Neuronal stem cell (in vitro differentiated cells): ENCODE measurements around the gene CYRIA.
A peak's percentile ranks its signal among the peaks of the same experiment; 100 is the strongest.

Experiments
- DNase-seq: peaks from one replicate; pipeline ENCODE4 v3.0.0-alpha.2; 2013; ENCODE audit warnings: low spot score
- H2AFZ ChIP-seq: one replicate; pipeline ENCODE4 v1.6.1; 2013; ENCODE audit warnings: mild to moderate bottlenecking, low read length, inconsistent platforms
- H2AK5ac ChIP-seq: 2 replicates; pipeline ENCODE4 v1.6.1; 2013; ENCODE audit warnings: low read depth, mild to moderate bottlenecking, inconsistent platforms, low read length, moderate library complexity, mixed read lengths
- H2BK120ac ChIP-seq: 2 replicates; pipeline ENCODE4 v1.6.1; 2013; ENCODE audit warnings: low read depth, mild to moderate bottlenecking, inconsistent platforms, low read length, moderate library complexity, mixed read lengths
- H2BK12ac ChIP-seq: one replicate; pipeline ENCODE4 v1.6.1; 2013; ENCODE audit warnings: low read length, inconsistent platforms
- H2BK15ac ChIP-seq: 2 replicates; pipeline ENCODE4 v1.6.1; 2013; ENCODE audit warnings: mild to moderate bottlenecking, low read length, inconsistent platforms, mixed read lengths
- H2BK5ac ChIP-seq: one replicate; pipeline ENCODE4 v1.6.1; 2013; ENCODE audit warnings: inconsistent platforms, mild to moderate bottlenecking, low read length, moderate library complexity
- H3K14ac ChIP-seq: one replicate; pipeline ENCODE4 v1.6.1; 2013; ENCODE audit warnings: low read length, inconsistent platforms
- H3K18ac ChIP-seq: 2 replicates; pipeline ENCODE4 v1.6.1; 2013; ENCODE audit warnings: low read length, inconsistent platforms
- H3K23ac ChIP-seq: 2 replicates; pipeline ENCODE4 v1.6.1; 2013; ENCODE audit warnings: low read depth, mild to moderate bottlenecking, mixed read lengths, low read length, inconsistent platforms; ENCODE audit not compliant: poor library complexity
- H3K27ac ChIP-seq: replicated peaks from 3 replicates; pipeline ENCODE4 v1.5.1; 2013; ENCODE audit warnings: low read length, inconsistent platforms
- H3K27me3 ChIP-seq, 3 experiments: 2 replicates each; pipeline ENCODE4 v1.6.1; 2013; ENCODE audit warnings: low read length in 3 of 3, mild to moderate bottlenecking in 2 of 3, inconsistent platforms in 1 of 3, low read depth in 1 of 3, mixed read lengths in 1 of 3, moderate library complexity in 1 of 3; ENCODE audit not compliant: control insufficient read depth in 3 of 3, insufficient read depth in 3 of 3
- H3K36me3 ChIP-seq, 2 donors: replicated peaks in 1 of 2; 2 replicates each; pipeline ENCODE4 v1.6.1; 2013; ENCODE audit warnings: low read length in 2 of 2; ENCODE audit not compliant: control insufficient read depth in 2 of 2, insufficient read depth in 2 of 2
- H3K4ac ChIP-seq: 2 replicates; pipeline ENCODE4 v1.6.1; 2013; ENCODE audit warnings: inconsistent platforms, mild to moderate bottlenecking, low read length, moderate library complexity
- H3K4me1 ChIP-seq, 2 donors: 1 replicate in 1 of 2; 2 replicates in 1 of 2; pipeline ENCODE4 v1.6.1; 2013; ENCODE audit warnings: low read length in 2 of 2, low read depth in 1 of 2; ENCODE audit not compliant: control insufficient read depth in 2 of 2, insufficient read depth in 1 of 2
- H3K4me2 ChIP-seq: one replicate; pipeline ENCODE4 v1.6.1; 2013; ENCODE audit warnings: mild to moderate bottlenecking, low read length, inconsistent platforms; ENCODE audit not compliant: insufficient read depth, poor library complexity, severe bottlenecking
- H3K4me3 ChIP-seq, 2 donors: 2 replicates each; pipeline ENCODE4 v1.5.1; 2013; ENCODE audit warnings: low read length in 2 of 2, mild to moderate bottlenecking in 2 of 2, inconsistent platforms in 1 of 2, moderate library complexity in 1 of 2
- H3K79me1 ChIP-seq: one replicate; pipeline ENCODE4 v1.6.1; 2013; ENCODE audit warnings: low read depth, mild to moderate bottlenecking, inconsistent platforms, low read length, moderate library complexity
- H3K9ac ChIP-seq: one replicate; pipeline ENCODE4 v1.6.1; 2013; ENCODE audit warnings: mild to moderate bottlenecking, low read depth, low read length, inconsistent platforms; ENCODE audit not compliant: poor library complexity
- H3K9me3 ChIP-seq, 2 donors: replicated peaks in 1 of 2; 2 replicates each; pipeline versions ENCODE3 to v1.6.1; 2013; ENCODE audit warnings: low read length in 2 of 2, mild to moderate bottlenecking in 2 of 2, inconsistent platforms in 1 of 2, low read depth in 1 of 2, mixed read lengths in 1 of 2, moderate library complexity in 1 of 2; ENCODE audit not compliant: control insufficient read depth in 2 of 2, insufficient read depth in 1 of 2
- H4K8ac ChIP-seq: one replicate; pipeline ENCODE4 v1.6.1; 2013; ENCODE audit warnings: low read depth, mild to moderate bottlenecking, inconsistent platforms, low read length, moderate library complexity
- H4K91ac ChIP-seq: one replicate; pipeline ENCODE4 v1.6.1; 2013; ENCODE audit warnings: low read length, low read depth, mild to moderate bottlenecking, inconsistent platforms; ENCODE audit not compliant: poor library complexity
- WGBS, 2 donors: extraction: QIAGEN DNeasy Blood & Tissue Kit; methylation state at CpG; one replicate each; pipeline ENCODE4 v1.1.7; 2013; ENCODE audit warnings: missing lambda C conversion rate in 2 of 2, mixed read lengths in 1 of 2; ENCODE audit not compliant: insufficient read length in 2 of 2, insufficient replicate concordance in 1 of 2; ENCODE audit errors: extremely low coverage in 2 of 2; 5-methylcytosine and 5-hydroxymethylcytosine counted together

CYRIA gene

DNA sequence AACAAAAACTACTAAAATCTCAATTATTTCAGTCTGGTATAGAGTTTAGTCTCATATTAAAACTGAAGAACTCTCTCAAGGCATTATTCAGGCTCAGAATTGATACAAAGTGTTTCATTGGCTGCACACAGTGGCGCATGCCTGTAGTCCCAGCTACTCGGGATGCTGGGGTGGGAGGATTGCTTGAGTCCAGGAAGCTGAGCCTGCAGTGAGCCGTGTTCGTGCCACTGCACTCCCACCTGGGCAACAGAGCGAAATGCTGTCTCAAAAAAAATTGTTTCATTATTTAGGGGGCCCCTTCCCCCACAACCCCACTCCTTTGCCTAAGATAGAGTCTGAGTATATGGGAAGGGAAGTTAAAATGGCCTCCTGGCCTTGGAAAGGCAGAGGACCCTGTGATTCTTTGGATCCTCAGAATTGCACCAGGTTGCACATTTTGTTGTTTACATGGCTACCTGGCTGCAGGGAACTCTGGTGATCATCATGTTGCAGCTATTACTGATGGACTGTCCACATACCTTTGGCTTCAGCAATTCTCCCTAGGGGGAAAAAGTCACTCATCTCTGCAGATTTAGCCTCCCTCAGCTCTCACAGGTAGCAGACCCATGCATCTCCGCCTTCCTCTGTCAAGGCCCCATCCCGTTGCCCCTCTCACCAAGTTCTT is 19.2 kb upstream of the CYRIA start:
- Histone ChIP-seq H3K36me3 (no peaks in the 10 kb centered on the region), H2AFZ (no peak overlapping the region), H3K14ac (no peak overlapping the region), H3K27me3 (peaks cover 0 to 14% (median 0%) of the 10 kb centered on the region in 3 experiments), H2BK5ac (no peak overlapping the region), H3K4ac (no peak overlapping the region), H3K4me1 (peaks cover 0 to 5% of the 10 kb centered on the region in 2 donors), H3K23ac (no peak overlapping the region), H3K4me3 (no peak overlapping the region), H2BK15ac (no peak overlapping the region), H3K18ac (no peak overlapping the region), H2AK5ac (no peak overlapping the region), H2BK120ac (no peak overlapping the region), H3K9ac (no peak overlapping the region), H2BK12ac (no peak overlapping the region), H3K79me1 (no peaks in the 10 kb centered on the region), H3K9me3 (peaks cover 0 to 2% of the 10 kb centered on the region in 2 donors), H4K8ac (no peak overlapping the region), H3K27ac (no peak overlapping the region), H4K91ac (no peak overlapping the region), H3K4me2 (no peak overlapping the region)
- DNase-seq, result no peak
- WGBS, 2 donors, result no CpG with 5 or more reads among the region's 7 CpGs

DNA sequence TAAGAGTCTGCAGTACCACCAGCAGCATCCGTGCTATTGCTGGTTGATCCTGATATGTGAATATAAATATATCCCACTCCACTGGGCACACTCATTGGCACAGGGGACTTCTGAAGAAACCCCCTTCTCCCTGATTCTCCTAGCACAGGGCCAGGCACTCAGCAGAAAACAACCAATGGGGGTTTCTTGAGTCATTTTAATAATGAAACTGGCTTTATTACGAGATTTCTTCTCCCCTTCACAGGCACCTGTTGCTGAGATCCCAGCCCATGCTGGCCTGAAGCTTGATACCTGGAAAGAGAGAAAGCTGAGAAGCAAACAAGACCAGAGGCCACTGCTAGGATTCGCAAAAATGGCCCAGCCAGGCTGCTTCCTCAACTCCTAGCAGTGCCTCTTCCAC is 17.9 kb upstream of the CYRIA start:
- Histone ChIP-seq H3K9ac (no peak overlapping the region), H3K4ac (no peak overlapping the region), H3K27me3 (peaks cover 0 to 14% (median 0%) of the 10 kb centered on the region in 3 experiments), H3K79me1 (no peaks in the 10 kb centered on the region), H3K23ac (no peak overlapping the region), H3K36me3 (no peaks in the 10 kb centered on the region), H2BK5ac (no peak overlapping the region), H3K4me3 (no peak overlapping the region), H3K18ac (no peak overlapping the region), H2AK5ac (no peak overlapping the region), H2BK120ac (no peak overlapping the region), H4K8ac (no peak overlapping the region), H4K91ac (no peak overlapping the region), H3K27ac (peak overlapping the region; percentile 28), H3K4me1 (peaks cover 0 to 5% of the 10 kb centered on the region in 2 donors), H2BK12ac (no peak overlapping the region), H3K14ac (no peak overlapping the region), H2BK15ac (no peak overlapping the region), H2AFZ (no peak overlapping the region), H3K4me2 (no peak overlapping the region), H3K9me3 (peaks cover 0 to 2% of the 10 kb centered on the region in 2 donors)
- no CpG with 5 or more reads among the region's 3 CpGs for WGBS, 2 donors
- no peak for DNase-seq

GRCh38 chr2:16682431-16683118 is 16.9 kb upstream of the CYRIA start:
- Histone ChIP-seq H3K9ac (no peak overlapping the region), H3K4me2 (no peak overlapping the region), H3K36me3 (no peaks in the 10 kb centered on the region), H3K23ac (no peak overlapping the region), H3K9me3 (peaks cover 2 to 6% of the 10 kb centered on the region in 2 donors), H2BK5ac (no peak overlapping the region), H3K79me1 (no peaks in the 10 kb centered on the region), H3K27me3 (peaks cover 0 to 11% (median 0%) of the 10 kb centered on the region in 3 experiments), H3K4ac (no peak overlapping the region), H2BK15ac (no peak overlapping the region), H2BK12ac (no peak overlapping the region), H3K14ac (no peak overlapping the region), H3K4me1 (peaks cover 0 to 5% of the 10 kb centered on the region in 2 donors), H3K18ac (no peak overlapping the region), H2AK5ac (no peak overlapping the region), H2BK120ac (no peak overlapping the region), H3K4me3 (no peak overlapping the region), H3K27ac (no peak overlapping the region), H4K8ac (no peak overlapping the region), H4K91ac (no peak overlapping the region), H2AFZ (no peak overlapping the region)
- WGBS, 2 donors, result no CpG with 5 or more reads among the region's 9 CpGs
- no peak for DNase-seq

DNA sequence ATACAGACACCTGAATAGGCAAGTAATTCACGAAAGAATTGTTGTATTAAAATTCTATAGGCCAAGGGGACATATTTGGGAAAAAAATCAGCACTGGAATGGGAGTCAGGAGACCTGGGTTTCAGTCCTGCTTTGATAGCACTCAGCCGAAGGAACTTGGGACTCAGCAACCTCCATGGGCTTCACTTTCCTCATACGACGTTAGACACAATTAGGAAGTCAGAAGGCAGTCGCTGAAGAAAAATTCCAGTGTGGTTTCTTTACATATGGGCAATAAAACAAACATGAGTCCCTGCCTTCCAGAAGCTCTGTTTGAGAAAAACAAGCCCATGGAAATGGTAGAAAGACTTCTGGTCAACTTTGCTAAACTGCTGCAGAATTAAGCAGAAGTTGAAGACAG is 15.1 kb upstream of the CYRIA start:
- Histone ChIP-seq H3K14ac (no peak overlapping the region), H3K4me1 (peaks cover 0 to 5% of the 10 kb centered on the region in 2 donors), H2BK5ac (no peak overlapping the region), H3K27ac (no peak overlapping the region), H3K9me3 (peaks cover 2 to 7% of the 10 kb centered on the region in 2 donors), H4K8ac (no peak overlapping the region), H2BK120ac (no peak overlapping the region), H3K36me3 (no peaks in the 10 kb centered on the region), H3K4me3 (no peak overlapping the region), H3K9ac (no peak overlapping the region), H4K91ac (no peak overlapping the region), H3K4me2 (no peak overlapping the region), H2BK12ac (no peak overlapping the region), H2AFZ (no peak overlapping the region), H3K18ac (no peak overlapping the region), H3K79me1 (no peaks in the 10 kb centered on the region), H2AK5ac (no peak overlapping the region), H2BK15ac (no peak overlapping the region), H3K4ac (no peak overlapping the region), H3K27me3 (peaks cover 0 to 7% (median 0%) of the 10 kb centered on the region in 3 experiments), H3K23ac (no peak overlapping the region)
- no peak for DNase-seq
- no CpG with 5 or more reads among the region's 5 CpGs for WGBS, 2 donors
